Measurements from ENCODE around the gene PURB. TPM values are rescaled to one million over a fixed set of nuclear protein-coding genes. Genes with fewer than 3 reads are reported as not detected.

PURB gene
- total and polyA plus RNA-seq, 9 of the 15 experiments (the other 6 are each of a cell fraction or from before 2014, with no cell fraction given) = 1.6 to 14.1 (median 8.8) TPM

DNA sequence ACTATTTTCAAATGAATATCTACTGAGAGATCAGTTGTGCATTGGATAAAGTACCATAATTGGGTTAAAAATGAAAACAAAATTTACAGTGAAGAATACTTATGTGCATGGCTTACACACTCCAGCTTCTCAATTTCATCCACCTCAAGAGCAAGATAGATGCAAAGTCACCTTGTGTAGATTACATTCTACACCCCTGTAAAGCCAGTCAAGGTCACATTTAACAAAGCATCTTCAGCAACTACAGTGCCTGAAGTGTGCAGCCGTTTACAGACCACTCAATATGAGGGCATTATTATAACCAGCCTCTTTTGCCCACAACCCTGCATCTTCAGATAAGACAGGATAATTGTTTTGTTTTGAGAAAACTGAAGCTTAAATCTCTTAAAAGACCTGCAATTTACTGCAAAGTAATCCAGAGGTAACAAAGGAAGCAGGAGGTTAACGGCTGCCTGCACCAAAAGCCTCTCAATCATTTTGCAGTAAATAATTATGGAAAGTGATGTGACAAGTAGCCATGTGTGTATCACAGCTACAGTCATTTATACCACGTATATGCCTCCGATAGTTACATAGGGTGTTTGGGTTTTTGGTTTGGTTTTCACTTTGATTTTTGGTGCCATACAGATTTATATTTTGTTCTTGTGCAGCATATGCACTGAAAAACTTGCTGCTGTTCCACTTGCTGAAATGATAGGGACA, 4.9 kb downstream of the PURB start:
- Histone ChIP-seq H4K20me1 (replicated peaks; ENCODE audit: control insufficient read depth, insufficient read depth, low read length) (peaks cover 47% of the 10 kb centered on the region), H3K36me3 (ENCODE audit: control insufficient read depth, insufficient read depth, low read length) (peaks cover 51% of the 10 kb centered on the region), H3K4me2 (ENCODE audit: insufficient read depth, low read length) (peak overlapping the region; percentile 58), H3K9me3 (replicated peaks; ENCODE audit: control insufficient read depth, insufficient read depth, low read depth, low read length) (no peaks in the 10 kb centered on the region), H2AFZ (ENCODE audit: low read depth, low read length) (no peak overlapping the region), H3K27ac (ENCODE audit: extremely low read depth, low read depth, low read length) (peak overlapping the region; percentile 31; the same call in 1 of the 3 replicates), H3K9me1 (ENCODE audit: control insufficient read depth, insufficient read depth, low read length) (no peaks in the 10 kb centered on the region), H3K79me2 (ENCODE audit: control insufficient read depth, insufficient read depth, low read length) (peaks cover 78% of the 10 kb centered on the region), H3K9ac (ENCODE audit: insufficient read depth in 1 of 2, low read depth in 2 of 2, low read length in 2 of 2) (peak overlapping the region in 1 of 2 experiments; percentile 55; a peak in 1 of 4 replicates), H3K4me3 (peak overlapping the region; percentile 78; the same call in 1 of the 2 replicates), H3K4me1 (replicated peaks in 1 of 2; ENCODE audit: control insufficient read depth in 2 of 2, insufficient read depth in 2 of 2, low read length in 2 of 2) (peaks cover 11 to 50% of the 10 kb centered on the region in 2 experiments), H3K27me3 (ENCODE audit: control insufficient read depth in 2 of 2, insufficient read depth in 2 of 2, low read length in 2 of 2) (no peaks in the 10 kb centered on the region)
- BruUV-seq (replicated peaks) = no TSS peak
- POLR2A ChIA-PET = interaction anchor here (0.6 to 3.6 kb wide), 8 partner anchors 13 to 104 kb away, joined by 3 to 23 read pairs (median 9); partner anchors contain the start of gene H2AZ2
- ATAC-seq (peak; percentile 3; the same call in 1 of the 3 replicates), DNase-seq (ENCODE audit: extremely low read depth in 1 of 4, low spot score in 3 of 4) (no peak), FAIRE-seq (peak; percentile 40)
- intact Hi-C loops (cut with micrococcal nuclease) = loop anchor here (5.0 kb wide), 1 partner anchor 107 kb away; no protein-coding TSS in a partner anchor
- in situ Hi-C loops (cut with MboI) = no loop called here
- CTCF ChIA-PET (ENCODE audit: low intra/inter-chr PET ratio) = no interaction called here
- WGBS (ENCODE audit: insufficient coverage, low coverage, missing lambda C conversion rate) = 15% methylated on average over 4 of the region's 4 CpGs
- TF ChIP-seq RCOR1 (IDR thresholded peaks at IDR 0.05; ENCODE audit: borderline replicate concordance in 1 of 2, low read depth in 2 of 2, low read length in 2 of 2) (0 out of 4 replicates have a peak, but pooled peaks of 1 of the 2 experiments have one; percentile 8), KLF6 (CRISPR knock-in tag; IDR thresholded peaks at IDR 0.05; ENCODE audit: borderline replicate concordance) (no peak), SRF (CRISPR knock-in tag; IDR thresholded peaks at IDR 0.05) (no peak), GATA2 (CRISPR knock-in tag; IDR thresholded peaks at IDR 0.05) (no peak), TAF9B (IDR thresholded peaks at IDR 0.05; ENCODE audit: partially characterized antibody) (no peak), JUND (IDR thresholded peaks at IDR 0.05; ENCODE audit: borderline replicate concordance, low read depth, low read length) (no peak), JUND (tag; IDR thresholded peaks at IDR 0.05; ENCODE audit: borderline replicate concordance, low read depth, low read length) (no peak), GABPB1 (CRISPR knock-in tag; IDR thresholded peaks at IDR 0.05) (no peak), CBFA2T2 (conservative IDR thresholded peaks at IDR 0.05) (no peak), ZNF707 (CRISPR knock-in tag; conservative IDR thresholded peaks at IDR 0.05) (no peak), U2AF2 (optimal IDR thresholded peaks at IDR 0.05; ENCODE audit: low read depth, low read length) (no peak)
- TF ChIP-seq, protein P1, sequence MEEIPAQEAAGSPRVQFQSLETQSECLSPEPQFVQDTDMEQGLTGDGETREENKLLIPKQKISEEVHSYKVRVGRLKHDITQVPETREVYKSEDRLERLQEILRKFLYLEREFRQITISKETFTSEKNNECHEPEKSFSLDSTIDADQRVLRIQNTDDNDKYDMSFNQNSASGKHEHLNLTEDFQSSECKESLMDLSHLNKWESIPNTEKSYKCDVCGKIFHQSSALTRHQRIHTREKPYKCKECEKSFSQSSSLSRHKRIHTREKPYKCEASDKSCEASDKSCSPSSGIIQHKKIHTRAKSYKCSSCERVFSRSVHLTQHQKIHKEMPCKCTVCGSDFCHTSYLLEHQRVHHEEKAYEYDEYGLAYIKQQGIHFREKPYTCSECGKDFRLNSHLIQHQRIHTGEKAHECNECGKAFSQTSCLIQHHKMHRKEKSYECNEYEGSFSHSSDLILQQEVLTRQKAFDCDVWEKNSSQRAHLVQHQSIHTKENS (CRISPR knock-in tag; IDR thresholded peaks at IDR 0.05) = no peak
- TF ChIP-seq, protein P2, sequence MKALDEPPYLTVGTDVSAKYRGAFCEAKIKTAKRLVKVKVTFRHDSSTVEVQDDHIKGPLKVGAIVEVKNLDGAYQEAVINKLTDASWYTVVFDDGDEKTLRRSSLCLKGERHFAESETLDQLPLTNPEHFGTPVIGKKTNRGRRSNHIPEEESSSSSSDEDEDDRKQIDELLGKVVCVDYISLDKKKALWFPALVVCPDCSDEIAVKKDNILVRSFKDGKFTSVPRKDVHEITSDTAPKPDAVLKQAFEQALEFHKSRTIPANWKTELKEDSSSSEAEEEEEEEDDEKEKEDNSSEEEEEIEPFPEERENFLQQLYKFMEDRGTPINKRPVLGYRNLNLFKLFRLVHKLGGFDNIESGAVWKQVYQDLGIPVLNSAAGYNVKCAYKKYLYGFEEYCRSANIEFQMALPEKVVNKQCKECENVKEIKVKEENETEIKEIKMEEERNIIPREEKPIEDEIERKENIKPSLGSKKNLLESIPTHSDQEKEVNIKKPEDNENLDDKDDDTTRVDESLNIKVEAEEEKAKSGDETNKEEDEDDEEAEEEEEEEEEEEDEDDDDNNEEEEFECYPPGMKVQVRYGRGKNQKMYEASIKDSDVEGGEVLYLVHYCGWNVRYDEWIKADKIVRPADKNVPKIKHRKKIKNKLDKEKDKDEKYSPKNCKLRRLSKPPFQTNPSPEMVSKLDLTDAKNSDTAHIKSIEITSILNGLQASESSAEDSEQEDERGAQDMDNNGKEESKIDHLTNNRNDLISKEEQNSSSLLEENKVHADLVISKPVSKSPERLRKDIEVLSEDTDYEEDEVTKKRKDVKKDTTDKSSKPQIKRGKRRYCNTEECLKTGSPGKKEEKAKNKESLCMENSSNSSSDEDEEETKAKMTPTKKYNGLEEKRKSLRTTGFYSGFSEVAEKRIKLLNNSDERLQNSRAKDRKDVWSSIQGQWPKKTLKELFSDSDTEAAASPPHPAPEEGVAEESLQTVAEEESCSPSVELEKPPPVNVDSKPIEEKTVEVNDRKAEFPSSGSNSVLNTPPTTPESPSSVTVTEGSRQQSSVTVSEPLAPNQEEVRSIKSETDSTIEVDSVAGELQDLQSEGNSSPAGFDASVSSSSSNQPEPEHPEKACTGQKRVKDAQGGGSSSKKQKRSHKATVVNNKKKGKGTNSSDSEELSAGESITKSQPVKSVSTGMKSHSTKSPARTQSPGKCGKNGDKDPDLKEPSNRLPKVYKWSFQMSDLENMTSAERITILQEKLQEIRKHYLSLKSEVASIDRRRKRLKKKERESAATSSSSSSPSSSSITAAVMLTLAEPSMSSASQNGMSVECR (CRISPR knock-in tag; IDR thresholded peaks at IDR 0.05) = no peak
- TF ChIP-seq, protein P3, sequence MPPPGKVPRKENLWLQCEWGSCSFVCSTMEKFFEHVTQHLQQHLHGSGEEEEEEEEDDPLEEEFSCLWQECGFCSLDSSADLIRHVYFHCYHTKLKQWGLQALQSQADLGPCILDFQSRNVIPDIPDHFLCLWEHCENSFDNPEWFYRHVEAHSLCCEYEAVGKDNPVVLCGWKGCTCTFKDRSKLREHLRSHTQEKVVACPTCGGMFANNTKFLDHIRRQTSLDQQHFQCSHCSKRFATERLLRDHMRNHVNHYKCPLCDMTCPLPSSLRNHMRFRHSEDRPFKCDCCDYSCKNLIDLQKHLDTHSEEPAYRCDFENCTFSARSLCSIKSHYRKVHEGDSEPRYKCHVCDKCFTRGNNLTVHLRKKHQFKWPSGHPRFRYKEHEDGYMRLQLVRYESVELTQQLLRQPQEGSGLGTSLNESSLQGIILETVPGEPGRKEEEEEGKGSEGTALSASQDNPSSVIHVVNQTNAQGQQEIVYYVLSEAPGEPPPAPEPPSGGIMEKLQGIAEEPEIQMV (tag; conservative IDR thresholded peaks at IDR 0.05; ENCODE audit: low read depth) = no peak

All from K562 (cell line).